Trophoblast cell (in vitro differentiated cells and primary cell): ENCODE data around the gene TOR4A.

Experiments used
- DNase-seq, 2 donors: peaks; one replicate each; pipeline ENCODE4 v3.0.0-alpha.2; 2016
- H2AFZ ChIP-seq: 2 replicates; pipeline ENCODE4 v1.6.1; 2013; ENCODE audit warnings: low read length, moderate library complexity, mild to moderate bottlenecking; ENCODE audit not compliant: insufficient read depth, poor library complexity
- H2AK5ac ChIP-seq: 2 replicates; pipeline ENCODE4 v1.6.1; 2013; ENCODE audit warnings: mild to moderate bottlenecking, low read length
- H2BK120ac ChIP-seq: 2 replicates; pipeline ENCODE4 v1.6.1; 2013; ENCODE audit warnings: low read length, mild to moderate bottlenecking, moderate library complexity; ENCODE audit not compliant: insufficient read depth, poor library complexity
- H2BK12ac ChIP-seq: 2 replicates; pipeline ENCODE4 v1.6.1; 2013; ENCODE audit warnings: mild to moderate bottlenecking, low read length, moderate library complexity
- H2BK5ac ChIP-seq: 2 replicates; pipeline ENCODE4 v1.6.1; 2013; ENCODE audit warnings: low read length, low read depth, moderate library complexity, mild to moderate bottlenecking; ENCODE audit not compliant: poor library complexity
- H3K14ac ChIP-seq: 2 replicates; pipeline ENCODE4 v1.6.1; 2013; ENCODE audit warnings: mild to moderate bottlenecking, low read length
- H3K18ac ChIP-seq: 2 replicates; pipeline ENCODE4 v1.6.1; 2013; ENCODE audit warnings: mild to moderate bottlenecking, low read length
- H3K23ac ChIP-seq: 2 replicates; pipeline ENCODE4 v1.6.1; 2013; ENCODE audit warnings: low read length
- H3K27ac ChIP-seq: 2 replicates; pipeline ENCODE4 v1.5.1; 2013; ENCODE audit warnings: low read depth, mild to moderate bottlenecking, inconsistent platforms, low read length, moderate library complexity
- H3K27me3 ChIP-seq: 2 replicates; pipeline ENCODE4 v1.6.1; 2013; ENCODE audit warnings: inconsistent platforms, mild to moderate bottlenecking, low read length, moderate library complexity; ENCODE audit not compliant: insufficient read depth
- H3K36me3 ChIP-seq, 2 experiments: 1 replicate in 1 of 2; 2 replicates in 1 of 2; pipeline ENCODE4 v1.6.1; 2013; ENCODE audit warnings: low read length in 2 of 2, mild to moderate bottlenecking in 2 of 2, moderate library complexity in 1 of 2; ENCODE audit not compliant: insufficient read depth in 2 of 2, control insufficient read depth in 1 of 2
- H3K4ac ChIP-seq: 2 replicates; pipeline ENCODE4 v1.6.1; 2013; ENCODE audit warnings: low read depth, mild to moderate bottlenecking, low read length, moderate library complexity
- H3K4me1 ChIP-seq, 2 experiments: 1 replicate in 1 of 2; 2 replicates in 1 of 2; pipeline ENCODE4 v1.6.1; 2013; ENCODE audit warnings: low read length in 2 of 2, mild to moderate bottlenecking in 2 of 2, moderate library complexity in 1 of 2; ENCODE audit not compliant: insufficient read depth in 2 of 2, control insufficient read depth in 1 of 2
- H3K4me2 ChIP-seq: 2 replicates; pipeline ENCODE4 v1.6.1; 2013; ENCODE audit warnings: inconsistent platforms, mild to moderate bottlenecking, low read length, moderate library complexity
- H3K4me3 ChIP-seq: 2 replicates; pipeline ENCODE4 v1.5.1; 2013; ENCODE audit warnings: mild to moderate bottlenecking, low read depth, low read length, inconsistent platforms
- H3K79me1 ChIP-seq: one replicate; pipeline ENCODE4 v1.6.1; 2013; ENCODE audit warnings: low read length
- H3K79me2 ChIP-seq: 2 replicates; pipeline ENCODE4 v1.6.1; 2013; ENCODE audit warnings: low read length, mild to moderate bottlenecking; ENCODE audit not compliant: control insufficient read depth, insufficient read depth, poor library complexity
- H3K9ac ChIP-seq: 2 replicates; pipeline ENCODE4 v1.6.1; 2013; ENCODE audit warnings: mild to moderate bottlenecking, low read length
- H3K9me3 ChIP-seq: 2 replicates; pipeline ENCODE4 v1.6.1; 2013; ENCODE audit warnings: low read depth, mild to moderate bottlenecking, control low read depth, inconsistent platforms, low read length; ENCODE audit not compliant: insufficient read depth
- H4K12ac ChIP-seq: 2 replicates; pipeline ENCODE4 v1.6.1; 2013; ENCODE audit warnings: low read depth, mild to moderate bottlenecking, low read length, moderate library complexity
- H4K8ac ChIP-seq: 2 replicates; pipeline ENCODE4 v1.6.1; 2013; ENCODE audit warnings: low read depth, mild to moderate bottlenecking, low read length, moderate library complexity
- H4K91ac ChIP-seq: one replicate; pipeline ENCODE4 v1.6.1; 2013; ENCODE audit warnings: low read depth, mild to moderate bottlenecking, low read length, moderate library complexity
- WGBS: extraction: QIAGEN DNeasy Blood & Tissue Kit; methylation state at CpG from one replicate; pipeline ENCODE4 v1.1.7; 2013; ENCODE audit warnings: missing lambda C conversion rate; ENCODE audit not compliant: insufficient read length, insufficient coverage; ENCODE audit errors: extremely low coverage; 5-methylcytosine and 5-hydroxymethylcytosine counted together

Gene TOR4A

GRCh38 chr9:137235424-137236237, 41.9 kb upstream of the TOR4A start:
- no peaks in the 10 kb centered on the region for H3K36me3 ChIP-seq
- no peak overlapping the region for H3K9ac ChIP-seq
- DNase-seq: no peak
- no peak overlapping the region for H3K14ac ChIP-seq
- H3K9me3 ChIP-seq: no peaks in the 10 kb centered on the region
- H4K12ac ChIP-seq: no peak overlapping the region
- H2BK12ac ChIP-seq: no peak overlapping the region
- H4K8ac ChIP-seq: no peak overlapping the region
- H2BK5ac ChIP-seq: no peak overlapping the region
- H3K18ac ChIP-seq: no peak overlapping the region
- H3K4me3 ChIP-seq: no peak overlapping the region
- no peak overlapping the region for H3K23ac ChIP-seq
- no peak overlapping the region for H2AK5ac ChIP-seq
- no peak overlapping the region for H3K4ac ChIP-seq
- no peak overlapping the region for H4K91ac ChIP-seq
- no peak overlapping the region for H2BK120ac ChIP-seq
- peaks cover 5% of the 10 kb centered on the region for H3K79me2 ChIP-seq
- WGBS: no CpG with 5 or more reads among the region's 35 CpGs
- no peaks in the 10 kb centered on the region for H3K27me3 ChIP-seq
- H3K4me2 ChIP-seq: no peak overlapping the region
- H3K27ac ChIP-seq: no peak overlapping the region
- H3K79me1 ChIP-seq: peaks cover 6% of the 10 kb centered on the region
- peaks cover 5% of the 10 kb centered on the region in 2 experiments for H3K4me1 ChIP-seq
- H2AFZ ChIP-seq: no peak overlapping the region

GRCh38 chr9:137236238-137236935, 41.1 kb upstream of the TOR4A start:
- Histone ChIP-seq H3K27me3 (no peaks in the 10 kb centered on the region), H3K27ac (no peak overlapping the region), H3K14ac (peak overlapping the region; percentile 10), H2BK120ac (no peak overlapping the region), H2AFZ (no peak overlapping the region), H3K79me1 (peaks cover 8% of the 10 kb centered on the region), H3K79me2 (peaks cover 7% of the 10 kb centered on the region), H2BK5ac (no peak overlapping the region), H2AK5ac (peak overlapping the region; percentile 66), H3K4me1 (peaks cover 5% of the 10 kb centered on the region in 2 experiments), H4K91ac (no peak overlapping the region), H3K36me3 (no peaks in the 10 kb centered on the region), H3K4ac (peak overlapping the region; percentile 17), H3K18ac (peak overlapping the region; percentile 30), H3K9ac (no peak overlapping the region), H2BK12ac (no peak overlapping the region), H4K12ac (no peak overlapping the region), H4K8ac (peak overlapping the region; percentile 22), H3K23ac (no peak overlapping the region), H3K4me2 (peak overlapping the region; percentile 42), H3K4me3 (no peak overlapping the region), H3K9me3 (no peaks in the 10 kb centered on the region)
- WGBS: no CpG with 5 or more reads among the region's 31 CpGs
- peak; percentile 75 to 84 for DNase-seq

GRCh38 chr9:137236936-137237421, 40.5 kb upstream of the TOR4A start:
- H3K4me1 ChIP-seq: peaks cover 5% of the 10 kb centered on the region in 2 experiments
- no peaks in the 10 kb centered on the region for H3K9me3 ChIP-seq
- no peak overlapping the region for H2BK120ac ChIP-seq
- H3K36me3 ChIP-seq: peaks cover under 1 to 3% of the 10 kb centered on the region in 2 experiments
- H2BK5ac ChIP-seq: no peak overlapping the region
- H2AK5ac ChIP-seq: peak overlapping the region; percentile 66
- H3K14ac ChIP-seq: peak overlapping the region; percentile 10
- H3K4me3 ChIP-seq: no peak overlapping the region
- H3K18ac ChIP-seq: peak overlapping the region; percentile 30
- H3K4me2 ChIP-seq: peak overlapping the region; percentile 42
- no peak overlapping the region for H3K9ac ChIP-seq
- no CpG with 5 or more reads among the region's 11 CpGs for WGBS
- H3K79me1 ChIP-seq: peaks cover 8% of the 10 kb centered on the region
- H4K8ac ChIP-seq: no peak overlapping the region
- no peaks in the 10 kb centered on the region for H3K27me3 ChIP-seq
- H3K23ac ChIP-seq: no peak overlapping the region
- DNase-seq: no peak
- H3K79me2 ChIP-seq: peaks cover 12% of the 10 kb centered on the region
- no peak overlapping the region for H2AFZ ChIP-seq
- H4K12ac ChIP-seq: no peak overlapping the region
- H3K27ac ChIP-seq: no peak overlapping the region
- H3K4ac ChIP-seq: peak overlapping the region; percentile 17
- H2BK12ac ChIP-seq: no peak overlapping the region
- H4K91ac ChIP-seq: no peak overlapping the region

- WGBS: no CpG with 5 or more reads among the region's 13 CpGs
- no peak overlapping the region for H3K14ac ChIP-seq
- H3K36me3 ChIP-seq: peaks cover 11 to 14% of the 10 kb centered on the region in 2 experiments
- H2BK120ac ChIP-seq: no peak overlapping the region
- H2AFZ ChIP-seq: no peak overlapping the region
- no peak overlapping the region for H3K9ac ChIP-seq
- peaks cover 15 to 16% of the 10 kb centered on the region in 2 experiments for H3K4me1 ChIP-seq
- no peak overlapping the region for H3K23ac ChIP-seq
- no peak overlapping the region for H2AK5ac ChIP-seq
- no peaks in the 10 kb centered on the region for H3K27me3 ChIP-seq
- no peak overlapping the region for H4K91ac ChIP-seq
- no peak for DNase-seq
- H2BK5ac ChIP-seq: no peak overlapping the region
- no peak overlapping the region for H3K27ac ChIP-seq
- H3K4ac ChIP-seq: no peak overlapping the region
- H3K79me1 ChIP-seq: peaks cover 8% of the 10 kb centered on the region
- H4K12ac ChIP-seq: no peak overlapping the region
- H3K18ac ChIP-seq: no peak overlapping the region
- no peak overlapping the region for H2BK12ac ChIP-seq
- H3K4me2 ChIP-seq: no peak overlapping the region
- no peak overlapping the region for H4K8ac ChIP-seq
- H3K4me3 ChIP-seq: no peak overlapping the region
- peaks cover 14% of the 10 kb centered on the region for H3K79me2 ChIP-seq
- no peaks in the 10 kb centered on the region for H3K9me3 ChIP-seq
These were observed 39.5 kb upstream of the TOR4A start for GRCh38 chr9:137237759-137238726.
